K562 (cell line): Measurements from ENCODE around the gene NAT9. TPM values are rescaled to one million over a fixed set of nuclear protein-coding genes. Genes with fewer than 3 reads are reported as not detected.

Experiments used
- ATAC-seq: fragments of 200-7000 bp; cut with Tn5 transposase; 3 replicates; pipeline ENCODE4 v1.9.1; 2020; ENCODE audit warnings: moderate library complexity
- Bru-seq: library from RNA; stranded (reverse); fragments of 400-500 nt; gene quantifications from one replicate; lab custom pipeline; 2021; lab: Mats Ljungman, UMichigan
- BruChase-seq, 2 experiments: library from RNA; stranded (reverse); fragments of 400-500 nt; gene quantifications; one replicate each; lab custom pipeline; 2021; lab: Mats Ljungman, UMichigan
- BruUV-seq: library from RNA; stranded (reverse); fragments of 400-500 nt; replicated peaks from 2 replicates; lab custom pipeline; 2021; lab: Mats Ljungman, UMichigan
- CTCF ChIA-PET: fragments of 300-600 bp; formaldehyde crosslinking; extraction: SDS; loops from one replicate; lab custom pipeline; 2021; ENCODE audit warnings: low intra/inter-chr PET ratio; lab: Yijun Ruan, JAX
- POLR2A ChIA-PET: fragments of 300-600, 350-650 bp; sonication (Branson Sonifier 250); formaldehyde crosslinking; extraction: SDS; loops from one replicate; lab custom pipeline; 2021; ENCODE audit warnings: antibody characterized with exemption, inconsistent platforms; lab: Yijun Ruan, JAX
- DNase-seq, 4 experiments: peaks; one replicate each; pipeline versions ENCODE4 v3.0.0 to v3.0.0-alpha.2; 2011 to 2018; ENCODE audit warnings: low spot score in 3 of 4, mixed read lengths in 3 of 4; ENCODE audit errors: extremely low read depth in 1 of 4
- FAIRE-seq: peaks from 2 replicates; lab custom pipeline; 2011; peaks lifted over from hg19 to GRCh38; lab: Jason Lieb, UNC
- H2AFZ ChIP-seq: 2 replicates; pipeline ENCODE4 v1.6.0; 2011; ENCODE audit warnings: low read depth, low read length, control low read depth, inconsistent platforms
- H3K27ac ChIP-seq: fragments of 200-600 bp; 3 replicates; pipeline ENCODE4 v1.8.0; 2011; ENCODE audit warnings: low read depth, mild to moderate bottlenecking, control low read depth, inconsistent platforms, low read length, moderate library complexity, mixed read lengths; ENCODE audit errors: extremely low read depth
- H3K27me3 ChIP-seq, 2 experiments: fragments of 300-600 bp in 1 of 2; 2 replicates in 1 of 2; 3 replicates in 1 of 2; pipeline versions ENCODE4 v1.6.0 to v1.8.0; 2011; ENCODE audit warnings: inconsistent platforms in 2 of 2, low read length in 2 of 2, mild to moderate bottlenecking in 1 of 2, mixed read lengths in 1 of 2, moderate library complexity in 1 of 2; ENCODE audit not compliant: control insufficient read depth in 2 of 2, insufficient read depth in 2 of 2
- H3K36me3 ChIP-seq: fragments of 300-600 bp; 3 replicates; pipeline ENCODE4 v1.8.0; 2011; ENCODE audit warnings: mild to moderate bottlenecking, low read length, inconsistent platforms; ENCODE audit not compliant: control insufficient read depth, insufficient read depth
- H3K4me1 ChIP-seq, 2 experiments: fragments of 200-600 bp in 1 of 2; replicated peaks in 1 of 2; 2 replicates in 1 of 2; 3 replicates in 1 of 2; pipeline versions ENCODE4 v1.5.1 to v1.8.0; 2011; ENCODE audit warnings: inconsistent platforms in 2 of 2, low read length in 2 of 2, mild to moderate bottlenecking in 1 of 2, mixed read lengths in 1 of 2, moderate library complexity in 1 of 2; ENCODE audit not compliant: control insufficient read depth in 2 of 2, insufficient read depth in 2 of 2
- H3K4me2 ChIP-seq: 2 replicates; pipeline ENCODE4 v1.6.1; 2011; ENCODE audit warnings: low read length, control low read depth, inconsistent platforms, mixed read lengths; ENCODE audit not compliant: insufficient read depth
- H3K4me3 ChIP-seq: fragments of 200-600 bp; sonication (generic), shearing (Covaris generic); 2 replicates; pipeline ENCODE4 v1.5.1; 2016; ENCODE audit warnings: control low read depth, inconsistent platforms
- H3K79me2 ChIP-seq: fragments of 200-600 bp; 3 replicates; pipeline ENCODE4 v1.8.0; 2011; ENCODE audit warnings: low read length, inconsistent platforms; ENCODE audit not compliant: control insufficient read depth, insufficient read depth
- H3K9ac ChIP-seq, 2 experiments: 2 replicates each; pipeline versions ENCODE4 v1.6.0 to v1.6.1; 2011; ENCODE audit warnings: low read depth in 2 of 2, low read length in 2 of 2, control low read depth in 1 of 2, inconsistent platforms in 1 of 2, mild to moderate bottlenecking in 1 of 2, mixed read lengths in 1 of 2; ENCODE audit not compliant: insufficient read depth in 1 of 2
- H3K9me1 ChIP-seq: one replicate; pipeline ENCODE4 v1.6.0; 2011; ENCODE audit warnings: inconsistent platforms, mild to moderate bottlenecking, low read length, moderate library complexity; ENCODE audit not compliant: control insufficient read depth, insufficient read depth
- H3K9me3 ChIP-seq: replicated peaks from 2 replicates; pipeline ENCODE4 v1.5.1; 2011; ENCODE audit warnings: low read depth, low read length, inconsistent platforms; ENCODE audit not compliant: control insufficient read depth, insufficient read depth
- H4K20me1 ChIP-seq: replicated peaks from 2 replicates; pipeline ENCODE4 v1.6.1; 2011; ENCODE audit warnings: low read length, inconsistent platforms, mixed read lengths; ENCODE audit not compliant: control insufficient read depth, insufficient read depth
- MEIS2 ChIP-seq: fragments of 450-650 bp; IDR thresholded peaks from 2 replicates; pipeline ENCODE4 v1.6.1; 2014; ENCODE audit warnings: mild to moderate bottlenecking; ENCODE audit not compliant: partially characterized antibody
- RB1 ChIP-seq: fragments of 450-650 bp; IDR thresholded peaks from 2 replicates; pipeline ENCODE4 v1.6.1; 2017; ENCODE audit warnings: low read depth, mild to moderate bottlenecking
- RBM22 ChIP-seq: fragments of 200-400 bp; formaldehyde crosslinking; IDR thresholded peaks from 2 replicates; pipeline ENCODE4 v1.6.1; 2018; ENCODE audit warnings: low read length, low read depth; ENCODE audit not compliant: poor library complexity, severe bottlenecking
- SMARCA4 ChIP-seq: fragments of 450-650 bp; IDR thresholded peaks from 2 replicates; pipeline ENCODE4 v1.6.1; 2016
- ZBTB11 ChIP-seq, 3 experiments: fragments of 200-800 bp in 1 of 3; fragments of 250-450 bp in 1 of 3; fragments of 450-650 bp in 1 of 3; sonication (Bioruptor Pico) in 1 of 3; sonication (Bioruptor generic) in 1 of 3; formaldehyde crosslinking in 1 of 3; IDR thresholded peaks; 2 replicates each; pipeline versions ENCODE4 v1.6.1 to v1.8.0; 2016 to 2022; ENCODE audit warnings: mild to moderate bottlenecking in 2 of 3, missing genetic modification characterization in 2 of 3, missing compliant biosample characterization in 1 of 3, moderate library complexity in 1 of 3
- ZC3H11A ChIP-seq: IDR thresholded peaks from 2 replicates; pipeline ENCODE4 v1.6.1; 2012; ENCODE audit warnings: low read depth, low read length, improper control_type of control experiment
- WGBS: fragments of 100-300 bp; shearing (Covaris generic); methylation state at CpG from one replicate; pipeline ENCODE4 v1.1.6; 2016; ENCODE audit warnings: low coverage, mixed read lengths; ENCODE audit not compliant: insufficient coverage; ENCODE audit errors: missing lambda C conversion rate; 5-methylcytosine and 5-hydroxymethylcytosine counted together
- in situ Hi-C: fragments of 300-500 bp; cut with MboI; formaldehyde crosslinking; loops from 4 replicates; pipeline ENCODE4 v1.15.0; 2018; ENCODE audit warnings: inconsistent platforms, mixed read lengths
- intact Hi-C: fragments of 100-400 bp; cut with micrococcal nuclease; formaldehyde crosslinking; loops from 2 replicates; pipeline ENCODE4 v1.14.2; 2022
- long read RNA-seq, 3 experiments: library from polyadenylated mRNA in 2 of 3; library from RNA in 1 of 3; unstranded in 2 of 3; stranded (forward) in 1 of 3; transcript quantifications; one replicate each; pipeline ENCODE4 v2.0.0, GENCODE V29; 2019 to 2022
- polyA minus RNA-seq, 3 experiments: library from RNA; depleted of rRNA, polyadenylated mRNA; stranded (reverse); fragments of >200 nt; gene quantifications; 2 replicates each; pipeline ENCODE4 v1.2.3, GENCODE V29; 2011
- polyA plus RNA-seq, 8 experiments: library from polyadenylated mRNA; depleted of rRNA in 4 of 8; stranded (reverse) in 5 of 8; unstranded in 3 of 8; fragments of >200 nt; fragmentation: Nextera tagmentation in 2 of 8; fragmentation: Illumina TruSeq in 1 of 8; extraction: Ambion mirVana in 2 of 8; extraction: Trizol in 1 of 8; gene quantifications; 2 replicates each; pipeline versions ENCODE4 v1.2.1 to v1.2.3, GENCODE V29; 2011 to 2014; ENCODE audit warnings: inconsistent platforms in 1 of 8, missing spikeins in 1 of 8
- total RNA-seq, 7 experiments: library from RNA; depleted of rRNA in 6 of 7; stranded (reverse); fragments of >200 nt in 6 of 7; fragmentation: Illumina TruSeq in 2 of 7; extraction: Trizol in 2 of 7; gene quantifications; 2 replicates each; pipeline versions ENCODE4 v1.2.1 to v1.2.3, GENCODE V29; 2011 to 2021; ENCODE audit warnings: low replicate concordance in 1 of 7

The NAT9 gene
- 145 and 300 TPM in 2 replicates for total RNA-seq (2011; cell fraction: chromatin; rRNA removed; ENCODE audit: low replicate concordance)
- total RNA-seq (2011; cell fraction: nucleolus; rRNA removed): 204 and 205 TPM in 2 replicates
- total RNA-seq (2011; cell fraction: nucleoplasm; rRNA removed): 164 and 167 TPM in 2 replicates
- total RNA-seq (2014; rRNA removed) (28.8 and 31.9 TPM in 2 replicates), total RNA-seq (2014; rRNA removed; fragmentation: Illumina TruSeq; extraction: Trizol) (28.3 and 42.2 TPM in 2 replicates), total RNA-seq (2015; rRNA removed; fragmentation: Illumina TruSeq; extraction: Trizol) (39.4 and 40.8 TPM in 2 replicates), total RNA-seq (2021) (56.8 and 63.6 TPM in 2 replicates), polyA plus RNA-seq (2011; rRNA removed) (42.4 and 52.0 TPM in 2 replicates), polyA plus RNA-seq (2014; fragmentation: Illumina TruSeq; extraction: Trizol) (37.1 and 39.9 TPM in 2 replicates), polyA plus RNA-seq (2014; fragmentation: Nextera tagmentation; extraction: Ambion mirVana) (1 to 10 TPM; 4.2 to 5.9 TPM), polyA plus RNA-seq (2014; rRNA removed) (59.9 and 63.8 TPM in 2 replicates), polyA minus RNA-seq (2011; rRNA and poly(A)+ RNA removed) (30.1 and 37.1 TPM in 2 replicates), Bru-seq, nascent RNA (percentile 88 among the genes with signal in this experiment), BruChase-seq, experiment 1, labeled RNA remaining after a 2-hour chase (percentile 76 among the genes with signal in this experiment), BruChase-seq, experiment 2, labeled RNA remaining after a 6-hour chase (percentile 79 among the genes with signal in this experiment)
- 38.3 and 39.8 TPM in 2 replicates for polyA plus RNA-seq (2011; cell fraction: cytosol; rRNA removed)
- 305 and 323 TPM in 2 replicates for polyA plus RNA-seq (2011; cell fraction: nucleus; rRNA removed)
- polyA plus RNA-seq (2012): 49.7 and 52.4 TPM in 2 replicates
- 9.9 and 11.5 TPM in 2 replicates for polyA minus RNA-seq (2011; cell fraction: cytosol; rRNA and poly(A)+ RNA removed)
- 60.3 and 89.4 TPM in 2 replicates for polyA minus RNA-seq (2011; cell fraction: nucleus; rRNA and poly(A)+ RNA removed)
- long read RNA-seq, experiment 1, transcript NAT9-201 (7 exons, 1,875 nt): minor isoform, 56 of 320 reads
- long read RNA-seq, experiment 1, transcript NAT9-210 (7 exons, 1,860 nt): major isoform, 100 of 320 reads
- long read RNA-seq, experiment 1, transcript NAT9-224 (6 exons, 583 nt): minor isoform, 9 of 320 reads
- long read RNA-seq, experiment 1, transcript NAT9-212 (7 exons, 1,011 nt): minor isoform, 6 of 320 reads
- long read RNA-seq, experiment 1, partial matches to known transcripts: 12 of 320 reads
- long read RNA-seq, experiment 1, other reads (novel, unspliced or antisense): 124 of 320 reads
- long read RNA-seq, experiment 2, transcript NAT9-201 (7 exons, 1,875 nt): major isoform, 7 of 51 reads
- long read RNA-seq, experiment 2, transcript NAT9-210 (7 exons, 1,860 nt): minor isoform, 6 of 51 reads
- long read RNA-seq, experiment 2, partial matches to known transcripts: 12 of 51 reads
- long read RNA-seq, experiment 2, other reads (novel, unspliced or antisense): 24 of 51 reads
- long read RNA-seq, experiment 3, transcript NAT9-201 (7 exons, 1,875 nt): minor isoform, 15 of 73 reads
- long read RNA-seq, experiment 3, transcript NAT9-210 (7 exons, 1,860 nt): major isoform, 27 of 73 reads
- long read RNA-seq, experiment 3, partial matches to known transcripts: 3 of 73 reads
- long read RNA-seq, experiment 3, other reads (novel, unspliced or antisense): 22 of 73 reads

- H3K79me2 ChIP-seq: peaks cover 31% of the 10 kb centered on the region
- in situ Hi-C loops: no loop called here
- no peaks in the 10 kb centered on the region for H3K27me3 ChIP-seq
- H3K4me1 ChIP-seq: peaks cover 12 to 20% of the 10 kb centered on the region in 2 experiments; a peak in 4 of 5 replicates
- intact Hi-C loops: no loop called here
- H3K4me3 ChIP-seq: peak within 1 kb of the TSS; percentile 90
- FAIRE-seq (peak; percentile 84), DNase-seq (peak; percentile 98 to 100 (median 98)), ATAC-seq (peak; percentile 96)
- peaks cover 49% of the 10 kb centered on the region for H3K36me3 ChIP-seq
- under 1% methylated on average over 50 of the region's 64 CpGs for WGBS
- no peaks in the 10 kb centered on the region for H3K9me3 ChIP-seq
- H3K9ac ChIP-seq: peak within 1 kb of the TSS; percentile 95 to 98
- H3K4me2 ChIP-seq: peak within 1 kb of the TSS; percentile 90
- ChIA-PET POLR2A (interaction anchor here (0.6 to 1.3 kb wide), 7 partner anchors 9 to 1003 kb away, joined by 3 to 5 read pairs (median 3); partner anchors contain the start of gene FDXR), CTCF (interaction anchor here (2.2 kb wide), 1 partner anchor 32 kb away, joined by 9 read pairs; no protein-coding TSS in a partner anchor)
- peak within 1 kb of the TSS; percentile 95 for H2AFZ ChIP-seq
- peak within 1 kb of the TSS; percentile 88 for H3K27ac ChIP-seq
- H3K9me1 ChIP-seq: no peaks in the 10 kb centered on the region
- BruUV-seq: no TSS peak
- H4K20me1 ChIP-seq: peaks cover 8% of the 10 kb centered on the region; the same call in 1 of the 2 replicates
- TF ChIP-seq ZC3H11A (no peak), SMARCA4 (no peak), MEIS2 (peak; percentile 93), RBM22 (no peak), RB1 (peak; percentile 88; the same call in 1 of the 2 replicates), ZBTB11 (CRISPR knock-in tag; IDR thresholded peaks at IDR 0.05) (no peak)
Observed at GRCh38 chr17:74776044-74776962, at the start of gene NAT9. Gene NAT9, minus strand, starts transcription at chr17:74776345. Its CDS starts 647 bp downstream, at chr17:74775698.
